ENCODE results near the gene REM2. TPM values are rescaled to one million over a fixed set of nuclear protein-coding genes. Genes with fewer than 3 reads are reported as not detected.

REM2 gene
- total RNA-seq, 1 donor from 2014 or later, result 1.4 TPM

- intact Hi-C loops (cut with micrococcal nuclease), result no loop called here
- H3K36me3 Mint-ChIP-seq (ENCODE audit: low read depth), result peaks cover 76% of the 10 kb centered on the region
- H3K4me3 Mint-ChIP-seq, result no peak overlapping the region
Measured at GRCh38 chr14:22903742-22904087, 20.7 kb downstream of the REM2 start.

GRCh38 chr14:22905627-22906026 is 22.6 kb downstream of the REM2 start:
- no peak for TF ChIP-seq CTCF (IDR thresholded peaks at IDR 0.05)
- ATAC-seq (ENCODE audit: low read depth) (no peak), DNase-seq (no peak)
- peaks cover 3% of the 10 kb centered on the region for H3K4me1 Mint-ChIP-seq
- ChIA-PET CTCF (no interaction called here), POLR2A (no interaction called here)
- H3K9me3 Mint-ChIP-seq, result no peaks in the 10 kb centered on the region
- H3K27me3 Mint-ChIP-seq, result no peaks in the 10 kb centered on the region
- peaks cover 82% of the 10 kb centered on the region for H3K36me3 Mint-ChIP-seq (ENCODE audit: low read depth)
- H3K4me3 Mint-ChIP-seq, result no peak overlapping the region
- no peak overlapping the region for H3K27ac Mint-ChIP-seq
- intact Hi-C loops (cut with micrococcal nuclease), result no loop called here

More at GRCh38 chr14:22903742-22904087, 20.7 kb downstream of the REM2 start:
- ChIA-PET POLR2A (interaction anchor here (0.6 to 0.8 kb wide), 2 partner anchors 10 to 15 kb away, joined by 3 to 4 read pairs; partner anchors contain the start of gene RBM23), CTCF (interaction anchor here (1.2 to 1.3 kb wide), 2 partner anchors 31 to 52 kb away, joined by 3 to 6 read pairs; no protein-coding TSS in a partner anchor)
- no peak for DNase-seq
- no peaks in the 10 kb centered on the region for H3K9me3 Mint-ChIP-seq
- peaks cover 5% of the 10 kb centered on the region for H3K4me1 Mint-ChIP-seq
- no peak for TF ChIP-seq CTCF (IDR thresholded peaks at IDR 0.05)
- no peak overlapping the region for H3K27ac Mint-ChIP-seq
- H3K27me3 Mint-ChIP-seq, result no peaks in the 10 kb centered on the region
- ATAC-seq (ENCODE audit: low read depth), result no peak

GRCh38 chr14:22906073-22906472 is 23.1 kb downstream of the REM2 start:
- ATAC-seq (ENCODE audit: low read depth), result no peak
- Mint-ChIP-seq H3K4me3 (no peak overlapping the region), H3K9me3 (no peaks in the 10 kb centered on the region), H3K27ac (no peak overlapping the region), H3K4me1 (peaks cover 3% of the 10 kb centered on the region), H3K27me3 (no peaks in the 10 kb centered on the region), H3K36me3 (ENCODE audit: low read depth) (peaks cover 82% of the 10 kb centered on the region)
- no peak for TF ChIP-seq CTCF (IDR thresholded peaks at IDR 0.05)
- intact Hi-C loops (cut with micrococcal nuclease), result no loop called here
- no peak for DNase-seq
- POLR2A ChIA-PET, result no interaction called here
- CTCF ChIA-PET, result no interaction called here

GRCh38 chr14:22907429-22907828 is 24.4 kb downstream of the REM2 start:
- H3K27ac Mint-ChIP-seq, result no peak overlapping the region
- no peaks in the 10 kb centered on the region for H3K27me3 Mint-ChIP-seq
- CTCF ChIA-PET, result interaction anchor here (0.7 kb wide), 1 partner anchor 11 kb away, joined by 3 read pairs; no protein-coding TSS in a partner anchor
- peaks cover 11% of the 10 kb centered on the region for H3K4me1 Mint-ChIP-seq
- H3K4me3 Mint-ChIP-seq, result no peak overlapping the region
- peaks cover 81% of the 10 kb centered on the region for H3K36me3 Mint-ChIP-seq (ENCODE audit: low read depth)
- no peak for DNase-seq
- POLR2A ChIA-PET, result interaction anchor here (1.2 kb wide), 1 partner anchor 19 kb away, joined by 3 read pairs; no protein-coding TSS in a partner anchor
- no peak for ATAC-seq (ENCODE audit: low read depth)
- TF ChIP-seq CTCF (IDR thresholded peaks at IDR 0.05), result no peak
- intact Hi-C loops (cut with micrococcal nuclease), result no loop called here
- H3K9me3 Mint-ChIP-seq, result no peaks in the 10 kb centered on the region

- no peak overlapping the region for H3K4me3 Mint-ChIP-seq
Measured at GRCh38 chr14:22908601-22909000, 25.6 kb downstream of the REM2 start.

More at GRCh38 chr14:22908601-22909000, 25.6 kb downstream of the REM2 start:
- H3K36me3 Mint-ChIP-seq (ENCODE audit: low read depth), result peaks cover 75% of the 10 kb centered on the region
- H3K27me3 Mint-ChIP-seq, result no peaks in the 10 kb centered on the region
- CTCF ChIA-PET, result no interaction called here
- H3K27ac Mint-ChIP-seq, result no peak overlapping the region
- POLR2A ChIA-PET, result interaction anchor here (0.8 to 1.2 kb wide), 2 partner anchors 15 to 20 kb away, joined by 3 read pairs; no protein-coding TSS in a partner anchor
- peaks cover 15% of the 10 kb centered on the region for H3K4me1 Mint-ChIP-seq
- intact Hi-C loops (cut with micrococcal nuclease), result no loop called here
- no peak for DNase-seq
- no peak for ATAC-seq (ENCODE audit: low read depth)
- no peak for TF ChIP-seq CTCF (IDR thresholded peaks at IDR 0.05)
- H3K9me3 Mint-ChIP-seq, result no peaks in the 10 kb centered on the region

Data from activated B cell treated with CpG ODN at 0.5 μM for 24 hours (primary cell).